GM12873 (cell line): ENCODE results near the gene NFKBIE.

Experiments
- TF ChIP-seq, protein P1 (sequence below): IDR thresholded peaks from 2 replicates; pipeline ENCODE4 v1.5.1; 2012; ENCODE audit warnings: low read depth, mild to moderate bottlenecking, moderate library complexity, low read length, control low read depth; ENCODE audit not compliant: insufficient read depth; ENCODE audit errors: missing control alignments

Gene NFKBIE

DNA sequence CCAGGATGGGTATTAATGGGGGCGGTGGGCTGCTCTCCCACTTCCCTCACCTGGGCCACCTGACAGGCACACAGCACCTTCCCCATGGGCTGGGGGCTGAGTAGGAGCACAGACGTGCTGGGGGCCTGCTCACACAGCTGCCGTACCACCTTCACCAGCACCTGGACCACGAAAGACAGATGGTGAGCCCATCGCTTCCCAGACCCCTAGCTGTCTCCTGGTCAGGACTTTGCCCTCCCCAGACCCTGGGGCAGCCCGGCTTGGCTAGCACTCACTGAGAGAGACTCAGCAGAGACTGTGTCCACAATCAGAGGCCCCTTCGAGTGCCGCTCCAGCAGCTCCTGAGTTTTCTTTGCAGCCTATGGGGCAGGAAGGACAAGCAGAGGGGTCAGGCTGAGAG lies 35.8 kb upstream of the NFKBIE start:
- TF ChIP-seq, protein P1, sequence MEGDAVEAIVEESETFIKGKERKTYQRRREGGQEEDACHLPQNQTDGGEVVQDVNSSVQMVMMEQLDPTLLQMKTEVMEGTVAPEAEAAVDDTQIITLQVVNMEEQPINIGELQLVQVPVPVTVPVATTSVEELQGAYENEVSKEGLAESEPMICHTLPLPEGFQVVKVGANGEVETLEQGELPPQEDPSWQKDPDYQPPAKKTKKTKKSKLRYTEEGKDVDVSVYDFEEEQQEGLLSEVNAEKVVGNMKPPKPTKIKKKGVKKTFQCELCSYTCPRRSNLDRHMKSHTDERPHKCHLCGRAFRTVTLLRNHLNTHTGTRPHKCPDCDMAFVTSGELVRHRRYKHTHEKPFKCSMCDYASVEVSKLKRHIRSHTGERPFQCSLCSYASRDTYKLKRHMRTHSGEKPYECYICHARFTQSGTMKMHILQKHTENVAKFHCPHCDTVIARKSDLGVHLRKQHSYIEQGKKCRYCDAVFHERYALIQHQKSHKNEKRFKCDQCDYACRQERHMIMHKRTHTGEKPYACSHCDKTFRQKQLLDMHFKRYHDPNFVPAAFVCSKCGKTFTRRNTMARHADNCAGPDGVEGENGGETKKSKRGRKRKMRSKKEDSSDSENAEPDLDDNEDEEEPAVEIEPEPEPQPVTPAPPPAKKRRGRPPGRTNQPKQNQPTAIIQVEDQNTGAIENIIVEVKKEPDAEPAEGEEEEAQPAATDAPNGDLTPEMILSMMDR: no peak

DNA sequence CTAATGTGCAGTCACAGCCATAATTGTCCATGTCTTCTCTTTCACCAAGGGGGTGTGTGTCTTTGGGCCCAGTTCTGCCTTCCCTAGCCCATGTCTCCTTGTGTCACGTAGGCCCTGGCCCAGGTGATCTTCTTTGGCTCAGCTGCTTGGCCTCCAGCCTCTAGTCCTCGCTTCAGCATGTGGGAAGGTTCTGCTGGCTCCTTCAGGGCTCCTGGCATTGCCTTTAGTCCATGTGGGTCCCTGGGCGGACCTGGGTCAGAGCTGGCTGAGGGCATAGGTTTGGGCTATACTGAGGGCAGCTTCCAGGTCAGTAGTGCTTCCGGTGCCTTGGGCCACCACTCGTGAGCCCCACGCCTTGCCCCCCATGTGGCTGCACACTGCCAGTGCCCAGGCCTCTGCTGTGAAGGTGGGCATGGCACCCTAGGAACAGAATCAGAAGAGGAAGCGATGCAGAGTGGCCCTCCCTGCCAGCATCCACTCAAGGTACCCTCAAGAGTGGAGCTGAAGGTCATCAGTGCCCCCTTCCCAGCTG lies 35.0 kb upstream of the NFKBIE start:
- TF ChIP-seq, protein P1: no peak

- TF ChIP-seq, protein P1: no peak
These were observed 33.5 kb upstream of the NFKBIE start for GRCh38 chr6:44298864-44299263.

DNA sequence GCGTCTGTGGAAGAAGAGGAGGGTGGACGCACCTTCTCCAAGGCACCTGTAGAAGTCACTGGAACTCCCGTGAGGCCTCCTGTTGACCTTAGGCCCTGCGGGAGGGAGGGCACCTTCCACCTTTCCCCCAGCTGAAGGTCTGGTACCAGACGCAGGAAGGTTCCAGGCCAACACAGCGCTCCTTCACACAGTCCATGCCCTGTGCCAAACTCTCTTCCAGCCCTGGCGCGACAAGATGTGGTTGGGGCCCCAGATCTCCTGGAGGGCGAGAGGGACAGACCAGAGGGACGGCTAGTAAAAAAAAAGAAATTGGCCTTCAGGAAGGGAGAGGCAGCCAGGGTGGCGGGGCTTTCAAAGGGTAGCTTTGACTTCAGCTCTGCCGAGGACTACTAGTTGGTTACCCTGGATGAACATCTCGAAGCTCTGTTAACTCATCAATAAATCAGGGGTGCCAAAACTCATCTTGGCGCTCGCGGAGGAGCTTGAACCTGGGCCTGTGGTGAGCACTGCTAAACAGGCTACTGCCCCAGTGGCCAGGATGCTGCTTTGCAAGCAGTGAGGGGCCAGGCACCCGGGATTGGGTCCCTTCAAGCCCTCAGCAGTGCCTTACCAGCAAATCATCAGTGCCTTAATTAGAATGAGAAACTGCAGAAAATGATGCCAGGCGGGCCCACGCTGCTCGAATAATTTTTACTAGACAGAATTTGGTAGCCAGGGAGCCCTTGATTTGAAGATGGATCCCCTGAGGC lies 32.9 kb upstream of the NFKBIE start:
- TF ChIP-seq, protein P1: no peak

GRCh38 chr6:44297063-44298038 lies 32.0 kb upstream of the NFKBIE start:
- TF ChIP-seq, protein P1: no peak

DNA sequence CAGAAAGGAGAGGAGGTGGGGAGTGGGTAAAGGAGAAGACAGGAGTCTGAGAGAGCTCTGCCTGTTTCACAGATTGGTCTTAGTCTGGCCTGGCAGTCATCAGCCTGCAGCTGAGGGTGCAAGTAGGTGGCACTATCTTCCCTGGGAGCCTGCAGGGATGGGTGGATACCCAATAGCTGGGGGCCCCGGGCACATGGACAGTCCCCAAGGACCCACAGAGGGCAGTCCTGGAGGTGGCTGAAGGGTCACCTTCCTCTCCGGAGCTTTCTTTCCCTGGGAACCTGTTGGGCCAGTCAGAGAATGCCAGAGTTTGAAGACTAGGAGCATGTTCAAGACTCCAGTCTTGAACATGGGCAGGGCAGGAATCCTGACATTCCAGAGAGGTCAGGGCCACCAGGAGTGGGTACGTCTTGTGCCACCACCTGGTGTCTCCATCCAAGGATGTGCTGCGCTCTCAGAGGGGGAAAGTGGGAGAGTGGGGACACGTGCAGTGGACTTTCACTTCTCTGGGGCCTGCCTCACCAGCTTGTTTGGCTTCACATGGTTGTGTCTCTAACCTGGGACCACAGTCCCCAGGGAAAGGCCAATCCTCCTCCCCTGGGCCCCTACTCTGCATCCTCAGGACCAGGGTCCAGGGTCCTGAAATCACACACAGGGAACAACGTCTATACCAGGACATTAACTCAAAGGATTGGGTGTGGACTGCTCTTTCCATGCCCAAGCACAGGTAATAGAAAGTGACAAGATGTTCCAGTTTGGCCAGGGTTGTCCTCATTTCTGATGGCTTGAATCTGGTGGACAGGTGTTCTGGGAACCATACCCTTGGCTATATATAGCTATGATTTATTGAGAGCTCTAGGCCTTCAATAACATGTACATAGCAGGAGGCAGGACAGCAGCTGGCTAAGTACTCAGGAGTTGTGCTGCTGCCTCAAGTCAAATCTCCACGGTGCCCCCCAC lies 29.8 kb upstream of the NFKBIE start:
- TF ChIP-seq, protein P1: no peak
